Tibial artery (tissue), 4 donors: ENCODE measurements around the gene RAB40C.

ENCODE experiments used
- DNase-seq, 2 donors: peaks; one replicate each; pipeline ENCODE4 v3.0.0-alpha.2; 2019
- H3K27ac ChIP-seq, 2 donors: fragments of 200-600 bp; sonication (generic) in 1 of 2; 1 replicate in 1 of 2; 2 replicates in 1 of 2; pipeline ENCODE4 v1.5.1; 2018 to 2019; ENCODE audit warnings: mild to moderate bottlenecking in 1 of 2
- H3K27me3 ChIP-seq, 2 donors: fragments of 200-600 bp; sonication (generic) in 1 of 2; one replicate each; pipeline versions ENCODE4 v1.5.1 to v1.6.0; 2016 to 2019
- H3K36me3 ChIP-seq, 3 donors: fragments of 200-600 bp; sonication (generic) in 2 of 3; one replicate each; pipeline ENCODE4 v1.5.1; 2016 to 2019; ENCODE audit warnings: mild to moderate bottlenecking in 2 of 3
- H3K4me1 ChIP-seq, 4 donors: fragments of 200-600 bp; sonication (generic) in 2 of 4; 1 replicate in 3 of 4; 2 replicates in 1 of 4; pipeline ENCODE4 v1.5.1; 2016 to 2019
- H3K4me3 ChIP-seq, 2 donors: fragments of 200-600 bp; sonication (generic) in 1 of 2; 1 replicate in 1 of 2; 2 replicates in 1 of 2; pipeline ENCODE4 v1.5.1; 2018 to 2019; ENCODE audit warnings: mild to moderate bottlenecking in 2 of 2
- H3K9me3 ChIP-seq, 3 donors: fragments of 200-600 bp; sonication (generic) in 1 of 3; one replicate each; pipeline ENCODE4 v1.5.1; 2016 to 2019
- intact Hi-C: fragments of 100-400 bp; cut with DNase I; formaldehyde crosslinking; loops from one replicate; pipeline ENCODE4 v1.15.0; 2023; ENCODE audit warnings: low total_unique reads
- TF ChIP-seq, protein P1 (sequence below), 2 experiments: fragments of 200-600 bp in 1 of 2; fragments of 450-650 bp in 1 of 2; IDR thresholded peaks; one replicate each; pipeline ENCODE4 v1.5.1; 2017 to 2019; ENCODE audit warnings: antibody characterized with exemption in 2 of 2, mild to moderate bottlenecking in 1 of 2, moderate library complexity in 1 of 2

The RAB40C gene

DNA sequence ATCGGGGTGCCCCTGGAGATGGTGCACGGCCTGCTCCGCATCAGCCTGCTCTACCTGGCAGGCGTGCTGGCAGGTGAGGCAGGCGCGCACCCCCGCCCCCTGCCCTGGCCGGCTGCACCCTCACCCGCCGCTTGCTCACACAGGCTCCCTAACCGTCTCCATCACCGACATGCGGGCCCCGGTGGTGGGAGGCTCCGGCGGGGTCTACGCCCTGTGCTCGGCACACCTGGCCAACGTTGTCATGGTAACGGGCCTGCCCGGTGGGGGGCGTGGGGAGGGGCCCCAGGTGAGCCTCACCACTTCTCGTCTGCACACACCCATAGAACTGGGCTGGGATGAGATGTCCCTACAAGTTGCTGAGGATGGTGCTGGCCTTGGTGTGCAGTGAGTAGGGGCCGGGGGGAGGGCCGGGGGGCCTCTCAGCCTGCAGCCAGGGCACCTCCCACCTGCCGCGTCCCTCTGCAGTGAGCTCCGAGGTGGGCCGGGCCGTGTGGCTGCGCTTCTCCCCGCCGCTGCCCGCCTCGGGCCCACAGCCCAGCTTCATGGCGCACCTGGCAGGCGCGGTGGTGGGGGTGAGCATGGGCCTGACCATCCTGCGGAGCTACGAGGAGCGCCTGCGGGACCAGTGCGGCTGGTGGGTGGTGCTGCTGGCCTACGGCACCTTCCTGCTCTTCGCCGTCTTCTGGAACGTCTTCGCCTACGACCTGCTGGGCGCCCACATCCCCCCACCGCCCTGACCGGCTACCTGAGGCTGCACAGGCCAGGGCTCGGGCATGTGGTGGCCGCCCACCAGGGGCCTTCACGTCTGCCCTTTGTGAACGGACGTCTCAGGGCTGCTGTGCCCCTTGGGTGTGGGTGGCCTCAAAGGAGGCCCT, 87.7 kb downstream of the RAB40C start:
- peaks cover 18 to 37% (median 26%) of the 10 kb centered on the region in 3 donors for H3K36me3 ChIP-seq
- intact Hi-C loops: no loop called here
- H3K4me3 ChIP-seq: no peak overlapping the region
- H3K27me3 ChIP-seq: peaks cover 0 to 8% of the 10 kb centered on the region in 2 donors
- H3K4me1 ChIP-seq: peaks cover 0 to 54% (median 38%) of the 10 kb centered on the region in 4 donors
- DNase-seq: no peak
- TF ChIP-seq, protein P1, sequence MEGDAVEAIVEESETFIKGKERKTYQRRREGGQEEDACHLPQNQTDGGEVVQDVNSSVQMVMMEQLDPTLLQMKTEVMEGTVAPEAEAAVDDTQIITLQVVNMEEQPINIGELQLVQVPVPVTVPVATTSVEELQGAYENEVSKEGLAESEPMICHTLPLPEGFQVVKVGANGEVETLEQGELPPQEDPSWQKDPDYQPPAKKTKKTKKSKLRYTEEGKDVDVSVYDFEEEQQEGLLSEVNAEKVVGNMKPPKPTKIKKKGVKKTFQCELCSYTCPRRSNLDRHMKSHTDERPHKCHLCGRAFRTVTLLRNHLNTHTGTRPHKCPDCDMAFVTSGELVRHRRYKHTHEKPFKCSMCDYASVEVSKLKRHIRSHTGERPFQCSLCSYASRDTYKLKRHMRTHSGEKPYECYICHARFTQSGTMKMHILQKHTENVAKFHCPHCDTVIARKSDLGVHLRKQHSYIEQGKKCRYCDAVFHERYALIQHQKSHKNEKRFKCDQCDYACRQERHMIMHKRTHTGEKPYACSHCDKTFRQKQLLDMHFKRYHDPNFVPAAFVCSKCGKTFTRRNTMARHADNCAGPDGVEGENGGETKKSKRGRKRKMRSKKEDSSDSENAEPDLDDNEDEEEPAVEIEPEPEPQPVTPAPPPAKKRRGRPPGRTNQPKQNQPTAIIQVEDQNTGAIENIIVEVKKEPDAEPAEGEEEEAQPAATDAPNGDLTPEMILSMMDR (IDR thresholded peaks at IDR 0.05): no peak
- no peaks in the 10 kb centered on the region for H3K9me3 ChIP-seq
- no peak overlapping the region for H3K27ac ChIP-seq

DNA sequence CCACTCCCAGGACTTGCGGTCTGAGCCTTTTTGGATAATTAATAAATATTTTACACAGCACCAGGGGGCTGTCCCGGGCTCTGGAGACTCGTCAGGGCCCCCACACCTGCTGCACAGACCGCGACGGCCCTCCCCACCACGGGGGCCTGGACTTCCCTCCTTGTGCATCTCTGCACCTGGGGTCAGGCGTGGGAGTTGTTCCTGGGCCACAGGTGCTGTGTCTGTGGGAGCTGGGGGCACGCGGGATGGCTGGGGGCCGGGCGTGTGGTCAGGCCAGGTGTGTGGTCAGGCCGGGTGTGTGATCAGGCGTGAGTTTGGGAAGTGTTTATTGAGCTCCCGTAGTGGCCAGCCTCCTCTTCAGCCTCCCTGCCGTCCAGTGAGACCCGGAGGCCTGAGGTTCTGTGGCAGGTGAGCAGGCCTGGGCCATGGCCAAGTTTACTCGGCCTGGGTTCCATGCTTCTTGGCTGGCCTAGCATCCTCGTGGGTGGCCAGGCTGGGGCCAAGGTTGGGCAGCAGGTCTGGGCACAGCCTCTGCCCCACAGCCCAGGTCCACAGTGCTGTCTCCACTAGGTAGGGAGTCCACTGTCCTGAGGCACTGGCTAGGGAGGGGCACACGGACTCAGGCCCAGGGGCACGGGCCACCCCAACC, 88.5 kb downstream of the RAB40C start:
- no peaks in the 10 kb centered on the region for H3K9me3 ChIP-seq
- peaks cover 2 to 62% (median 44%) of the 10 kb centered on the region in 4 donors for H3K4me1 ChIP-seq
- peaks cover 0 to 8% of the 10 kb centered on the region in 2 donors for H3K27me3 ChIP-seq
- intact Hi-C loops: no loop called here
- H3K36me3 ChIP-seq: peaks cover 18 to 37% (median 23%) of the 10 kb centered on the region in 3 donors
- no peak for DNase-seq
- TF ChIP-seq, protein P1 (IDR thresholded peaks at IDR 0.05): no peak
- no peak overlapping the region for H3K27ac ChIP-seq
- H3K4me3 ChIP-seq: no peak overlapping the region
